ENCODE measurements around the gene PDE6G. TPM values are rescaled to one million over a fixed set of nuclear protein-coding genes. Genes with fewer than 3 reads are reported as not detected.
A peak's percentile ranks its signal among the peaks of the same experiment; 100 is the strongest.
"Not testable (repeated sequence)": the region's sequence is repeated elsewhere in the genome, so short reads cannot be mapped to it uniquely, and the experiment has no call there.

The PDE6G gene
- total and polyA plus RNA-seq, 4 donors = 0.25 to 1.9 (median 1.3) TPM

DNA sequence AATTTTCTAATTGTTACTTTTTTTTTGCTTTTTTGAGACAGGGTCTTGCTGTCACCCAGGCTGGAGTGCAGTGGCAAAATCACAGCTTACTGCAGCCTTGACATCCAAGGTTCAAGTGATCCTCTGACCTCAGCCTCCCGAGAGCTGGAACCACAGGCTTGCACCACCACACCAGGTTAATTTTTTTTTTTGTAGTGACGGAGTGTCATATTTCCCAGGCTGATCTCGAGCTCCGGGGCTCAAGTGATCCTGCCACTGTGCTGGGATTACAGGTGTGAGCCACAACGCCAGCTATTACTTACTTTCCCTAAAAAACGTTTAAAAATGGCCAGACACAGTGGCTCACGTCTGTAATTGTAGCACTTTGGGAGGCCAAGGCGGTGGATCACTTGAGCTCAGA, 26.1 kb downstream of the PDE6G start:
- Histone ChIP-seq H3K36me3 (ENCODE audit: control insufficient read depth in 4 of 4, insufficient read depth in 3 of 4, low read depth in 1 of 4, low read length in 3 of 4) (peaks cover 8 to 30% (median 19%) of the 10 kb centered on the region in 4 donors), H3K9ac (ENCODE audit: low read depth in 1 of 2, low read length in 2 of 2) (no peak overlapping the region), H3K27me3 (ENCODE audit: control insufficient read depth in 4 of 4, insufficient read depth in 4 of 4, low read length in 3 of 4) (no peaks in the 10 kb centered on the region), H3K27ac (ENCODE audit: low read depth in 1 of 2, low read length in 2 of 2) (no peak overlapping the region), H3K4me1 (ENCODE audit: control insufficient read depth in 4 of 4, insufficient read depth in 4 of 4, low read length in 3 of 4) (peaks cover 3 to 11% (median 4%) of the 10 kb centered on the region in 4 donors), H3K9me3 (ENCODE audit: control insufficient read depth in 4 of 4, low read length in 3 of 4) (no peaks in the 10 kb centered on the region), H3K4me3 (ENCODE audit: low read depth in 1 of 3, low read length in 3 of 3) (no peak overlapping the region)
- DNase-seq (ENCODE audit: low spot score) = no peak
- 87% methylated on average over 8 of the region's 8 CpGs for WGBS
- TF ChIP-seq, protein P1, sequence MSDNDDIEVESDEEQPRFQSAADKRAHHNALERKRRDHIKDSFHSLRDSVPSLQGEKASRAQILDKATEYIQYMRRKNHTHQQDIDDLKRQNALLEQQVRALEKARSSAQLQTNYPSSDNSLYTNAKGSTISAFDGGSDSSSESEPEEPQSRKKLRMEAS (IDR thresholded peaks at IDR 0.05) = no peak
- TF ChIP-seq JUND (IDR thresholded peaks at IDR 0.05) = no peak

DNA sequence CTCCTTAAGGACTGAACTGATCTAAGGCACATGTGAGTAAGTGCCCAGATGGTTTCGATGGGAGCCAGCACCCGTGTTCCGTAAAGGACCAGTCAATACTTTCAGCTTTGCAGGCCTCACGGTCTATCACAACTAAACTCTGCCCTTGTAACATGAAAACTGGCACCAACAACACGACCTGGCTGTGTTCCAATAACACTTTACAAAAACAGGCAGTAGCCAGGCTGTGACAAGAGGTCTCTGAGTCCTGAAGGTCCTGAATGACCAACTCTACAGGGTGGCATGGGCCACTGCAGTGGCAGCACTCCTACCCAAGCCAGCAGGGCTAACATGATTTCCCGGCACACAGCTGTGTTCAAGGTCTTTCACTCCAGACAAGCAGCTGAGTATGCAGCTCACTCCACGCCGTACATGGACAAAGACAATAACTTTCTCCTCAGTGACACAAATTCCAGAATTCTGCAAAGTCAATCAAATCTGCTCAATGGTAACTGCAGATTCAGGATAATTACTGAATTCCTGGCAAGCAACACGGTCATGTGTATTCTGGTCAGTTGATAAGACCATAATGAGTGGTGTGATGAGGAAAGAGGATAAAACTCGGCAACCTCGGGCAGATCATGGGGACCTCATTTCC, 34.7 kb downstream of the PDE6G start:
- peaks cover 21 to 43% (median 36%) of the 10 kb centered on the region in 4 donors for H3K36me3 ChIP-seq (ENCODE audit: control insufficient read depth in 4 of 4, insufficient read depth in 3 of 4, low read depth in 1 of 4, low read length in 3 of 4)
- H3K9ac ChIP-seq (ENCODE audit: low read depth in 1 of 2, low read length in 2 of 2) = no peak overlapping the region
- no peaks in the 10 kb centered on the region for H3K27me3 ChIP-seq (ENCODE audit: control insufficient read depth in 4 of 4, insufficient read depth in 4 of 4, low read length in 3 of 4)
- peaks cover 7 to 17% (median 11%) of the 10 kb centered on the region in 4 donors for H3K4me1 ChIP-seq (ENCODE audit: control insufficient read depth in 4 of 4, insufficient read depth in 4 of 4, low read length in 3 of 4)
- WGBS = 33% methylated on average over 11 of the region's 11 CpGs
- no peak overlapping the region for H3K27ac ChIP-seq (ENCODE audit: low read depth in 1 of 2, low read length in 2 of 2)
- TF ChIP-seq FOXA1 (IDR thresholded peaks at IDR 0.05) = no peak
- TF ChIP-seq GABPA (IDR thresholded peaks at IDR 0.05 in 1 of 2, conservative IDR thresholded peaks at IDR 0.05 in 1 of 2) = peak in 1 of 2 donors; percentile 46
- TF ChIP-seq, protein P1 (IDR thresholded peaks at IDR 0.05) = peak; percentile 70
- TF ChIP-seq, protein P2, sequence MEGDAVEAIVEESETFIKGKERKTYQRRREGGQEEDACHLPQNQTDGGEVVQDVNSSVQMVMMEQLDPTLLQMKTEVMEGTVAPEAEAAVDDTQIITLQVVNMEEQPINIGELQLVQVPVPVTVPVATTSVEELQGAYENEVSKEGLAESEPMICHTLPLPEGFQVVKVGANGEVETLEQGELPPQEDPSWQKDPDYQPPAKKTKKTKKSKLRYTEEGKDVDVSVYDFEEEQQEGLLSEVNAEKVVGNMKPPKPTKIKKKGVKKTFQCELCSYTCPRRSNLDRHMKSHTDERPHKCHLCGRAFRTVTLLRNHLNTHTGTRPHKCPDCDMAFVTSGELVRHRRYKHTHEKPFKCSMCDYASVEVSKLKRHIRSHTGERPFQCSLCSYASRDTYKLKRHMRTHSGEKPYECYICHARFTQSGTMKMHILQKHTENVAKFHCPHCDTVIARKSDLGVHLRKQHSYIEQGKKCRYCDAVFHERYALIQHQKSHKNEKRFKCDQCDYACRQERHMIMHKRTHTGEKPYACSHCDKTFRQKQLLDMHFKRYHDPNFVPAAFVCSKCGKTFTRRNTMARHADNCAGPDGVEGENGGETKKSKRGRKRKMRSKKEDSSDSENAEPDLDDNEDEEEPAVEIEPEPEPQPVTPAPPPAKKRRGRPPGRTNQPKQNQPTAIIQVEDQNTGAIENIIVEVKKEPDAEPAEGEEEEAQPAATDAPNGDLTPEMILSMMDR (IDR thresholded peaks at IDR 0.05; ENCODE audit: low read depth, low read length, missing input control) = no peak
- no peak for TF ChIP-seq EGR1 (IDR thresholded peaks at IDR 0.05; ENCODE audit: low read depth in 2 of 2)
- TF ChIP-seq, protein P3, sequence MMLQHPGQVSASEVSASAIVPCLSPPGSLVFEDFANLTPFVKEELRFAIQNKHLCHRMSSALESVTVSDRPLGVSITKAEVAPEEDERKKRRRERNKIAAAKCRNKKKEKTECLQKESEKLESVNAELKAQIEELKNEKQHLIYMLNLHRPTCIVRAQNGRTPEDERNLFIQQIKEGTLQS (IDR thresholded peaks at IDR 0.05) = no peak
- peak in 1 of 2 donors; percentile 5 for TF ChIP-seq RAD21 (IDR thresholded peaks at IDR 0.05)
- TF ChIP-seq HNF4G (IDR thresholded peaks at IDR 0.05) = no peak
- peak; percentile 8 for TF ChIP-seq SP1 (IDR thresholded peaks at IDR 0.05)
- TF ChIP-seq, protein P4, sequence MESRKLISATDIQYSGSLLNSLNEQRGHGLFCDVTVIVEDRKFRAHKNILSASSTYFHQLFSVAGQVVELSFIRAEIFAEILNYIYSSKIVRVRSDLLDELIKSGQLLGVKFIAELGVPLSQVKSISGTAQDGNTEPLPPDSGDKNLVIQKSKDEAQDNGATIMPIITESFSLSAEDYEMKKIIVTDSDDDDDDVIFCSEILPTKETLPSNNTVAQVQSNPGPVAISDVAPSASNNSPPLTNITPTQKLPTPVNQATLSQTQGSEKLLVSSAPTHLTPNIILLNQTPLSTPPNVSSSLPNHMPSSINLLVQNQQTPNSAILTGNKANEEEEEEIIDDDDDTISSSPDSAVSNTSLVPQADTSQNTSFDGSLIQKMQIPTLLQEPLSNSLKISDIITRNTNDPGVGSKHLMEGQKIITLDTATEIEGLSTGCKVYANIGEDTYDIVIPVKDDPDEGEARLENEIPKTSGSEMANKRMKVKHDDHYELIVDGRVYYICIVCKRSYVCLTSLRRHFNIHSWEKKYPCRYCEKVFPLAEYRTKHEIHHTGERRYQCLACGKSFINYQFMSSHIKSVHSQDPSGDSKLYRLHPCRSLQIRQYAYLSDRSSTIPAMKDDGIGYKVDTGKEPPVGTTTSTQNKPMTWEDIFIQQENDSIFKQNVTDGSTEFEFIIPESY (IDR thresholded peaks at IDR 0.05) = no peak
- TF ChIP-seq RXRA (IDR thresholded peaks at IDR 0.05) = peak in 1 of 2 donors; percentile 55
- peak in 1 of 2 donors; percentile 55 for TF ChIP-seq HNF4A (conservative IDR thresholded peaks at IDR 0.05)
- peak; percentile 38 for TF ChIP-seq YY1 (IDR thresholded peaks at IDR 0.05)
- DNase-seq (ENCODE audit: low spot score) = no peak
- no peak overlapping the region for H3K4me3 ChIP-seq (ENCODE audit: low read depth in 1 of 3, low read length in 3 of 3)
- no peaks in the 10 kb centered on the region for H3K9me3 ChIP-seq (ENCODE audit: control insufficient read depth in 4 of 4, low read length in 3 of 4)

DNA sequence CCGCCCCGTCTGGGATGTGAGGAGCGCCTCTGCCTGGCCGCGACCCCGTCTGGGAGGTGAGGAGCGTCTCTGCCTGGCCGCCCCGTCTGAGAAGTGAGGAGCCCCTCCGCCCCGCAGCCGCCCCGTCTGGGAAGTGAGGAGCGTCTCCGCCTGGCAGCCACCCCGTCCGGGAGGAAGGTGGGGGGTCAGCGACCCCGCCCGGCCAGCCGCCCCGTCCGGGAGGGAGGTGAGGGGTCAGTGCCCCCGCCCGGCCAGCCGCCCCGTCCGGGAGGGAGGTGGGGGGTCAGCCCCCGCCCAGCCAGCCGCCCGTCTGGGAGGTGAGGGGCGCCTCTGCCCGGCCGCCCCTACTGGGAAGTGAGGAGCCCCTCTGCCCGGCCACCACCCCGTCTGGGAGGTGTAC, 38.0 kb downstream of the PDE6G start:
- WGBS = 94% methylated on average over 29 of the region's 36 CpGs

More for the DNA sequence above, 38.0 kb downstream of the PDE6G start:
- not testable (repeated sequence) for H3K9ac ChIP-seq (ENCODE audit: low read depth in 1 of 2, low read length in 2 of 2); DNase-seq (ENCODE audit: low spot score); H3K27ac ChIP-seq (ENCODE audit: low read depth in 1 of 2, low read length in 2 of 2); H3K27me3 ChIP-seq (ENCODE audit: control insufficient read depth in 4 of 4, insufficient read depth in 4 of 4, low read length in 3 of 4); H3K9me3 ChIP-seq (ENCODE audit: control insufficient read depth in 4 of 4, low read length in 3 of 4); H3K4me3 ChIP-seq (ENCODE audit: low read depth in 1 of 3, low read length in 3 of 3)
- Histone ChIP-seq H3K36me3 (ENCODE audit: control insufficient read depth in 4 of 4, insufficient read depth in 3 of 4, low read depth in 1 of 4, low read length in 3 of 4) (peaks cover 15 to 34% (median 28%) of the 10 kb centered on the region in 4 donors), H3K4me1 (ENCODE audit: control insufficient read depth in 4 of 4, insufficient read depth in 4 of 4, low read length in 3 of 4) (peaks cover 7 to 22% (median 11%) of the 10 kb centered on the region in 4 donors)
